GM10266 (cell line): ENCODE data around the gene ST3GAL2.

Source experiments
- DNase-seq: peaks from one replicate; pipeline ENCODE4 v3.0.0; 2012; ENCODE audit errors: extremely low spot score
- CTCF ChIP-seq: IDR thresholded peaks from 2 replicates; pipeline ENCODE4 v1.5.1; 2012; ENCODE audit warnings: mild to moderate bottlenecking, low read depth; ENCODE audit not compliant: control insufficient read depth, insufficient read depth; ENCODE audit errors: missing control alignments

The ST3GAL2 gene

GRCh38 chr16:70478912-70479341 lies 40.0 kb upstream of the ST3GAL2 start:
- no peak for TF ChIP-seq CTCF
- DNase-seq = no peak

- no peak for DNase-seq
- TF ChIP-seq CTCF = no peak
These were observed 39.3 kb upstream of the ST3GAL2 start for GRCh38 chr16:70478169-70478568.

GRCh38 chr16:70476272-70477020 lies 37.5 kb upstream of the ST3GAL2 start:
- no peak for TF ChIP-seq CTCF
- peak; percentile 96 for DNase-seq

- TF ChIP-seq CTCF = no peak
- no peak for DNase-seq
These were observed 36.4 kb upstream of the ST3GAL2 start for GRCh38 chr16:70475054-70475871.

- no peak for TF ChIP-seq CTCF
- no peak for DNase-seq
These were observed 35.6 kb upstream of the ST3GAL2 start for GRCh38 chr16:70474320-70475053.

GRCh38 chr16:70473446-70474319 lies 34.8 kb upstream of the ST3GAL2 start:
- DNase-seq = no peak
- TF ChIP-seq CTCF = no peak
